Measurements from ENCODE around the gene ENOX1.

ENOX1 gene

GRCh38 chr13:43662976-43663375 lies 123.8 kb downstream of the ENOX1 start:
- Histone ChIP-seq H3K36me3 (ENCODE audit: control insufficient read depth, insufficient read depth, low read length) (no peaks in the 10 kb centered on the region), H3K4me3 (ENCODE audit: low read depth, low read length) (no peak overlapping the region), H3K9ac (ENCODE audit: low read depth, low read length) (no peak overlapping the region), H3K9me3 (ENCODE audit: control insufficient read depth, insufficient read depth, low read length) (no peaks in the 10 kb centered on the region), H3K27me3 (ENCODE audit: control insufficient read depth, insufficient read depth, low read length) (no peaks in the 10 kb centered on the region), H3K4me1 (ENCODE audit: control insufficient read depth, insufficient read depth, low read length) (peaks cover 5% of the 10 kb centered on the region)

- Histone ChIP-seq H3K36me3 (ENCODE audit: control insufficient read depth, insufficient read depth, low read length) (no peaks in the 10 kb centered on the region), H3K27me3 (ENCODE audit: control insufficient read depth, insufficient read depth, low read length) (no peaks in the 10 kb centered on the region), H3K4me1 (ENCODE audit: control insufficient read depth, insufficient read depth, low read length) (peaks cover 5% of the 10 kb centered on the region), H3K9ac (ENCODE audit: low read depth, low read length) (no peak overlapping the region), H3K4me3 (ENCODE audit: low read depth, low read length) (no peak overlapping the region), H3K9me3 (ENCODE audit: control insufficient read depth, insufficient read depth, low read length) (no peaks in the 10 kb centered on the region)
These were observed 125.5 kb downstream of the ENOX1 start for GRCh38 chr13:43661161-43661830.

- Histone ChIP-seq H3K27me3 (ENCODE audit: control insufficient read depth, insufficient read depth, low read length) (no peaks in the 10 kb centered on the region), H3K4me3 (ENCODE audit: low read depth, low read length) (no peak overlapping the region), H3K9ac (ENCODE audit: low read depth, low read length) (no peak overlapping the region), H3K36me3 (ENCODE audit: control insufficient read depth, insufficient read depth, low read length) (no peaks in the 10 kb centered on the region), H3K9me3 (ENCODE audit: control insufficient read depth, insufficient read depth, low read length) (no peaks in the 10 kb centered on the region), H3K4me1 (ENCODE audit: control insufficient read depth, insufficient read depth, low read length) (no peaks in the 10 kb centered on the region)
These were observed 129.3 kb downstream of the ENOX1 start for GRCh38 chr13:43657485-43657884.

GRCh38 chr13:43653980-43654379 lies 132.8 kb downstream of the ENOX1 start:
- no peak overlapping the region for H3K9ac ChIP-seq (ENCODE audit: low read depth, low read length)
- no peaks in the 10 kb centered on the region for H3K9me3 ChIP-seq (ENCODE audit: control insufficient read depth, insufficient read depth, low read length)
- no peaks in the 10 kb centered on the region for H3K4me1 ChIP-seq (ENCODE audit: control insufficient read depth, insufficient read depth, low read length)
- no peaks in the 10 kb centered on the region for H3K36me3 ChIP-seq (ENCODE audit: control insufficient read depth, insufficient read depth, low read length)
- no peak overlapping the region for H3K4me3 ChIP-seq (ENCODE audit: low read depth, low read length)
- H3K27me3 ChIP-seq (ENCODE audit: control insufficient read depth, insufficient read depth, low read length) = no peaks in the 10 kb centered on the region

- no peak overlapping the region for H3K9ac ChIP-seq (ENCODE audit: low read depth, low read length)
- no peaks in the 10 kb centered on the region for H3K9me3 ChIP-seq (ENCODE audit: control insufficient read depth, insufficient read depth, low read length)
- H3K4me1 ChIP-seq (ENCODE audit: control insufficient read depth, insufficient read depth, low read length) = no peaks in the 10 kb centered on the region
- no peaks in the 10 kb centered on the region for H3K36me3 ChIP-seq (ENCODE audit: control insufficient read depth, insufficient read depth, low read length)
- no peak overlapping the region for H3K4me3 ChIP-seq (ENCODE audit: low read depth, low read length)
- H3K27me3 ChIP-seq (ENCODE audit: control insufficient read depth, insufficient read depth, low read length) = no peaks in the 10 kb centered on the region
These were observed 133.4 kb downstream of the ENOX1 start for GRCh38 chr13:43653395-43653794.

GRCh38 chr13:43652760-43653159 lies 134.0 kb downstream of the ENOX1 start:
- no peaks in the 10 kb centered on the region for H3K27me3 ChIP-seq (ENCODE audit: control insufficient read depth, insufficient read depth, low read length)
- H3K4me1 ChIP-seq (ENCODE audit: control insufficient read depth, insufficient read depth, low read length) = no peaks in the 10 kb centered on the region
- H3K36me3 ChIP-seq (ENCODE audit: control insufficient read depth, insufficient read depth, low read length) = no peaks in the 10 kb centered on the region
- no peak overlapping the region for H3K9ac ChIP-seq (ENCODE audit: low read depth, low read length)
- no peaks in the 10 kb centered on the region for H3K9me3 ChIP-seq (ENCODE audit: control insufficient read depth, insufficient read depth, low read length)
- H3K4me3 ChIP-seq (ENCODE audit: low read depth, low read length) = no peak overlapping the region

- Histone ChIP-seq H3K9ac (ENCODE audit: low read depth, low read length) (no peak overlapping the region), H3K27me3 (ENCODE audit: control insufficient read depth, insufficient read depth, low read length) (no peaks in the 10 kb centered on the region), H3K9me3 (ENCODE audit: control insufficient read depth, insufficient read depth, low read length) (no peaks in the 10 kb centered on the region), H3K4me1 (ENCODE audit: control insufficient read depth, insufficient read depth, low read length) (no peaks in the 10 kb centered on the region), H3K4me3 (ENCODE audit: low read depth, low read length) (no peak overlapping the region), H3K36me3 (ENCODE audit: control insufficient read depth, insufficient read depth, low read length) (no peaks in the 10 kb centered on the region)
These were observed 135.9 kb downstream of the ENOX1 start for GRCh38 chr13:43650882-43651281.

- H3K4me1 ChIP-seq (ENCODE audit: control insufficient read depth, insufficient read depth, low read length) = no peaks in the 10 kb centered on the region
- no peaks in the 10 kb centered on the region for H3K36me3 ChIP-seq (ENCODE audit: control insufficient read depth, insufficient read depth, low read length)
- H3K9ac ChIP-seq (ENCODE audit: low read depth, low read length) = no peak overlapping the region
These were observed 138.0 kb downstream of the ENOX1 start for GRCh38 chr13:43648733-43649132.

GRCh38 chr13:43647471-43647870 lies 139.3 kb downstream of the ENOX1 start:
- Histone ChIP-seq H3K9me3 (ENCODE audit: control insufficient read depth, insufficient read depth, low read length) (no peaks in the 10 kb centered on the region), H3K4me1 (ENCODE audit: control insufficient read depth, insufficient read depth, low read length) (no peaks in the 10 kb centered on the region), H3K27me3 (ENCODE audit: control insufficient read depth, insufficient read depth, low read length) (no peaks in the 10 kb centered on the region), H3K4me3 (ENCODE audit: low read depth, low read length) (no peak overlapping the region), H3K9ac (ENCODE audit: low read depth, low read length) (no peak overlapping the region), H3K36me3 (ENCODE audit: control insufficient read depth, insufficient read depth, low read length) (no peaks in the 10 kb centered on the region)

More at GRCh38 chr13:43648733-43649132, 138.0 kb downstream of the ENOX1 start:
- H3K27me3 ChIP-seq (ENCODE audit: control insufficient read depth, insufficient read depth, low read length) = no peaks in the 10 kb centered on the region
- no peak overlapping the region for H3K4me3 ChIP-seq (ENCODE audit: low read depth, low read length)
- H3K9me3 ChIP-seq (ENCODE audit: control insufficient read depth, insufficient read depth, low read length) = no peaks in the 10 kb centered on the region

- no peaks in the 10 kb centered on the region for H3K27me3 ChIP-seq (ENCODE audit: control insufficient read depth, insufficient read depth, low read length)
- H3K4me3 ChIP-seq (ENCODE audit: low read depth, low read length) = no peak overlapping the region
- H3K9ac ChIP-seq (ENCODE audit: low read depth, low read length) = no peak overlapping the region
- no peaks in the 10 kb centered on the region for H3K4me1 ChIP-seq (ENCODE audit: control insufficient read depth, insufficient read depth, low read length)
- H3K9me3 ChIP-seq (ENCODE audit: control insufficient read depth, insufficient read depth, low read length) = no peaks in the 10 kb centered on the region
- no peaks in the 10 kb centered on the region for H3K36me3 ChIP-seq (ENCODE audit: control insufficient read depth, insufficient read depth, low read length)
These were observed 146.3 kb downstream of the ENOX1 start for GRCh38 chr13:43640476-43640875.

- no peaks in the 10 kb centered on the region for H3K36me3 ChIP-seq (ENCODE audit: control insufficient read depth, insufficient read depth, low read length)
- no peaks in the 10 kb centered on the region for H3K27me3 ChIP-seq (ENCODE audit: control insufficient read depth, insufficient read depth, low read length)
These were observed 155.7 kb downstream of the ENOX1 start for GRCh38 chr13:43631106-43631505.

GRCh38 chr13:43629691-43630480 lies 156.9 kb downstream of the ENOX1 start:
- Histone ChIP-seq H3K9ac (ENCODE audit: low read depth, low read length) (no peak overlapping the region), H3K9me3 (ENCODE audit: control insufficient read depth, insufficient read depth, low read length) (no peaks in the 10 kb centered on the region), H3K4me3 (ENCODE audit: low read depth, low read length) (no peak overlapping the region), H3K27me3 (ENCODE audit: control insufficient read depth, insufficient read depth, low read length) (no peaks in the 10 kb centered on the region), H3K36me3 (ENCODE audit: control insufficient read depth, insufficient read depth, low read length) (no peaks in the 10 kb centered on the region), H3K4me1 (ENCODE audit: control insufficient read depth, insufficient read depth, low read length) (no peaks in the 10 kb centered on the region)

More at GRCh38 chr13:43631106-43631505, 155.7 kb downstream of the ENOX1 start:
- no peaks in the 10 kb centered on the region for H3K4me1 ChIP-seq (ENCODE audit: control insufficient read depth, insufficient read depth, low read length)
- H3K4me3 ChIP-seq (ENCODE audit: low read depth, low read length) = no peak overlapping the region
- H3K9ac ChIP-seq (ENCODE audit: low read depth, low read length) = no peak overlapping the region
- no peaks in the 10 kb centered on the region for H3K9me3 ChIP-seq (ENCODE audit: control insufficient read depth, insufficient read depth, low read length)
